HepG2 (cell line): ENCODE results near the gene MAT2A. TPM values are rescaled to one million over a fixed set of nuclear protein-coding genes. Genes with fewer than 3 reads are reported as not detected.

Experiments used
- AGO2 ChIP-seq: fragments of 200-400 bp; formaldehyde crosslinking; optimal IDR thresholded peaks from 2 replicates; pipeline ENCODE3; 2017; ENCODE audit warnings: mild to moderate bottlenecking, low read depth, low read length, moderate library complexity
- MYNN ChIP-seq: sonication (generic); formaldehyde crosslinking; IDR thresholded peaks from 2 replicates; pipeline ENCODE4 v1.4.0; 2020; ENCODE audit warnings: mild to moderate bottlenecking, low read depth, missing genetic modification reagents
- NFYB ChIP-seq: sonication (generic); formaldehyde crosslinking; IDR thresholded peaks from 2 replicates; pipeline ENCODE4 v1.4.0; 2020; ENCODE audit warnings: missing genetic modification reagents
- PHF21A ChIP-seq: sonication (generic); formaldehyde crosslinking; IDR thresholded peaks from 2 replicates; pipeline ENCODE4 v1.5.0; 2020; ENCODE audit warnings: mild to moderate bottlenecking, missing genetic modification reagents
- POLR2G ChIP-seq: fragments of 200-400 bp; formaldehyde crosslinking; IDR thresholded peaks from 2 replicates; pipeline ENCODE4 v1.6.1; 2018; ENCODE audit warnings: mild to moderate bottlenecking, low read depth, low read length, moderate library complexity
- RFXAP ChIP-seq: sonication (generic); formaldehyde crosslinking; IDR thresholded peaks from 2 replicates; pipeline ENCODE4 v1.4.0; 2020; ENCODE audit warnings: missing genetic modification reagents, borderline replicate concordance
- SMARCE1 ChIP-seq: fragments of 450-650 bp; IDR thresholded peaks from 2 replicates; pipeline ENCODE4 v1.6.1; 2017; ENCODE audit warnings: borderline replicate concordance
- SRSF9 ChIP-seq: fragments of 200-400 bp; formaldehyde crosslinking; IDR thresholded peaks from 2 replicates; pipeline ENCODE4 v1.6.1; 2018; ENCODE audit warnings: borderline replicate concordance, mild to moderate bottlenecking, low read depth, low read length; ENCODE audit not compliant: insufficient read depth, poor library complexity, severe bottlenecking
- SRY ChIP-seq: sonication (generic); formaldehyde crosslinking; IDR thresholded peaks from 2 replicates; pipeline ENCODE4 v1.8.0; 2022; ENCODE audit warnings: mild to moderate bottlenecking, missing genetic modification reagents
- TOPORS ChIP-seq: sonication (generic); formaldehyde crosslinking; IDR thresholded peaks from 2 replicates; pipeline ENCODE4 v1.8.0; 2023; ENCODE audit warnings: mild to moderate bottlenecking, missing genetic modification reagents
- ZKSCAN1 ChIP-seq: fragments of 150-350 bp; IDR thresholded peaks from 2 replicates; pipeline ENCODE4 v1.6.1; 2014; ENCODE audit warnings: low read length
- ZNF20 ChIP-seq: sonication (generic); formaldehyde crosslinking; IDR thresholded peaks from 2 replicates; pipeline ENCODE4 v1.4.0; 2020; ENCODE audit warnings: mild to moderate bottlenecking, moderate library complexity, missing genetic modification reagents
- ZNF891 ChIP-seq: sonication (generic); formaldehyde crosslinking; IDR thresholded peaks from 2 replicates; pipeline ENCODE4 v1.5.0; 2020; ENCODE audit warnings: mild to moderate bottlenecking, missing genetic modification reagents
- ZSCAN29 ChIP-seq: sonication (generic); formaldehyde crosslinking; conservative IDR thresholded peaks from 2 replicates; pipeline ENCODE4 v1.4.0; 2020; ENCODE audit warnings: mild to moderate bottlenecking, missing genetic modification reagents
- ZSCAN9 ChIP-seq: IDR thresholded peaks from 2 replicates; pipeline ENCODE4 v1.6.1; 2016; ENCODE audit warnings: borderline replicate concordance
- polyA plus RNA-seq, 8 experiments: library from polyadenylated mRNA; depleted of rRNA in 3 of 8; stranded (reverse) in 7 of 8; unstranded in 1 of 8; fragments of >200 nt; fragmentation: Illumina TruSeq in 4 of 8; extraction: Trizol in 4 of 8; gene quantifications; 2 replicates each; pipeline versions ENCODE4 v1.2.1 to v1.2.3, GENCODE V29; 2011 to 2016; ENCODE audit warnings: low read depth in 4 of 8, missing spikeins in 1 of 8, mixed read lengths in 1 of 8; ENCODE audit not compliant: insufficient read depth in 1 of 8
- total RNA-seq, 5 experiments: library from RNA; depleted of rRNA; stranded (reverse); fragments of >200 nt; fragmentation: Illumina TruSeq; extraction: Trizol; gene quantifications; 2 replicates each; pipeline ENCODE4 v1.2.3, GENCODE V29; 2016; ENCODE audit warnings: low read depth in 1 of 5
- TF ChIP-seq, protein P1 (sequence below): sonication (generic); formaldehyde crosslinking; IDR thresholded peaks from 2 replicates; pipeline ENCODE4 v1.9.0; 2021; ENCODE audit warnings: missing genetic modification reagents, mild to moderate bottlenecking, borderline replicate concordance
- TF ChIP-seq, protein P2 (sequence below): sonication (generic); formaldehyde crosslinking; IDR thresholded peaks from 2 replicates; pipeline ENCODE4 v1.5.0; 2020; ENCODE audit warnings: missing genetic modification reagents
- TF ChIP-seq, protein P3 (sequence below): sonication (generic); formaldehyde crosslinking; IDR thresholded peaks from 2 replicates; pipeline ENCODE4 v1.9.0; 2021; ENCODE audit warnings: missing genetic modification reagents, borderline replicate concordance
- TF ChIP-seq, protein P4 (sequence below): sonication (generic); formaldehyde crosslinking; IDR thresholded peaks from 2 replicates; pipeline ENCODE4 v1.8.0; 2022; ENCODE audit warnings: missing genetic modification reagents, low read depth, mild to moderate bottlenecking, borderline replicate concordance
- TF ChIP-seq, protein P5 (sequence below): sonication (generic); formaldehyde crosslinking; IDR thresholded peaks from 2 replicates; pipeline ENCODE4 v1.8.0; 2022; ENCODE audit warnings: missing genetic modification reagents, mild to moderate bottlenecking, moderate library complexity, borderline replicate concordance

The MAT2A gene
- total and polyA plus RNA-seq, 2 of the 13 experiments (the other 11 are each of a cell fraction or from before 2014, with no cell fraction given): 155 to 331 TPM

DNA sequence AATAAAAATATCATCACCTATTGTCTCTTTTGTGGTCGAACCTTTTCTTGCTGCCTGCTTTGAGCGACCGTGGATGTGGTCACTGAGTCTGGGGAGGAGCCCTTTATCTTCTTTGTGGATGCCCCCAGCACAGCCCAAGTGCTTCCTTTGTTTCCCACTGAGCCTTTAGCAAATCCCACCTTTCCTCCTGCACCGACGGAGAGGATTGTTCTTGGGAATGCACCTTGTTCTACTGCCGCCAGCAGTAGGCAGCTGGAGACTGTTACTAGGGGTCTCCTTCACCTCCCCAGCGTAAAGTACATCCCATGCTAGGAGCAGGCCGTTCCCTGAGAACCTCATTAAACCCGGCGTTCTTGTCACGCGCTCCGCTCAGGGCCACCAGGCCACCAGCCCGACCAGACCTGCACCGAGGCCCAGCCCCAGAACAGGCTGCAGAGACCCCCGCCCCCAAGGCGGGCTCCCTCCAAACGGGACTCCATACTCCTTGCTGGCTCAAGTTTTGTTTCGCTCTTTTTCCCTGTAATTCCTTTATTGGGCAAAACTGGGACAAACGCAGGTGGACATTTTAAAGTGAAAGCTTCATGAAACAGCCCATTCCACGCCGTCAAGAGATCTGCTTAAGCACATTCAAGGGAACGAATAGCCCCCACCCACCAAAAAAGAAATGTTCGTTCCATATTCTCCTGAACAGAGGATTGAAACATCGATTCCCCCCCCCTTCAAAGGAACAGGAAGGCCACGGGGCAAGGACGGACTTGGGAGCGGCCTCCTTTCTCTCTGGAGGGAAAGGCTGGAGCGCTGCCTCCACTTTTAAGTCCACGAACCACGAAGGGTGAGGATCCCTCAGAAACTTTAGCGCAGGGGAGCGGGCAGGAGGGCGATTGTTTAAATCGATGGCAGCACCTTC lies 1.1 kb upstream of the MAT2A start (continued):
- TF ChIP-seq, protein P1, sequence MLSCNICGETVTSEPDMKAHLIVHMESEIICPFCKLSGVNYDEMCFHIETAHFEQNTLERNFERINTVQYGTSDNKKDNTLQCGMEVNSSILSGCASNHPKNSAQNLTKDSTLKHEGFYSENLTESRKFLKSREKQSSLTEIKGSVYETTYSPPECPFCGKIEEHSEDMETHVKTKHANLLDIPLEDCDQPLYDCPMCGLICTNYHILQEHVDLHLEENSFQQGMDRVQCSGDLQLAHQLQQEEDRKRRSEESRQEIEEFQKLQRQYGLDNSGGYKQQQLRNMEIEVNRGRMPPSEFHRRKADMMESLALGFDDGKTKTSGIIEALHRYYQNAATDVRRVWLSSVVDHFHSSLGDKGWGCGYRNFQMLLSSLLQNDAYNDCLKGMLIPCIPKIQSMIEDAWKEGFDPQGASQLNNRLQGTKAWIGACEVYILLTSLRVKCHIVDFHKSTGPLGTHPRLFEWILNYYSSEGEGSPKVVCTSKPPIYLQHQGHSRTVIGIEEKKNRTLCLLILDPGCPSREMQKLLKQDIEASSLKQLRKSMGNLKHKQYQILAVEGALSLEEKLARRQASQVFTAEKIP (CRISPR knock-in tag): no peak
- TF ChIP-seq SRSF9 (no peak), POLR2G (peak; percentile 72), ZSCAN9 (peak; percentile 71; the same call in 1 of the 2 replicates), RFXAP (CRISPR knock-in tag) (peak; percentile 64; the same call in 1 of the 2 replicates), AGO2 (no peak), NFYB (CRISPR knock-in tag) (no peak), ZSCAN29 (CRISPR knock-in tag) (peak; percentile 11; the same call in 1 of the 2 replicates), ZNF20 (CRISPR knock-in tag) (0 out of 2 replicates have a peak, but pooled peaks have one; percentile 7), MYNN (CRISPR knock-in tag) (no peak), PHF21A (no peak), ZKSCAN1 (0 out of 2 replicates have a peak, but pooled peaks have one; percentile 28), SMARCE1 (no peak), SRY (CRISPR knock-in tag) (no peak), ZNF891 (CRISPR knock-in tag) (no peak), TOPORS (no peak)
- TF ChIP-seq, protein P2, sequence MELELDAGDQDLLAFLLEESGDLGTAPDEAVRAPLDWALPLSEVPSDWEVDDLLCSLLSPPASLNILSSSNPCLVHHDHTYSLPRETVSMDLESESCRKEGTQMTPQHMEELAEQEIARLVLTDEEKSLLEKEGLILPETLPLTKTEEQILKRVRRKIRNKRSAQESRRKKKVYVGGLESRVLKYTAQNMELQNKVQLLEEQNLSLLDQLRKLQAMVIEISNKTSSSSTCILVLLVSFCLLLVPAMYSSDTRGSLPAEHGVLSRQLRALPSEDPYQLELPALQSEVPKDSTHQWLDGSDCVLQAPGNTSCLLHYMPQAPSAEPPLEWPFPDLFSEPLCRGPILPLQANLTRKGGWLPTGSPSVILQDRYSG (CRISPR knock-in tag): no peak
- TF ChIP-seq, protein P3, sequence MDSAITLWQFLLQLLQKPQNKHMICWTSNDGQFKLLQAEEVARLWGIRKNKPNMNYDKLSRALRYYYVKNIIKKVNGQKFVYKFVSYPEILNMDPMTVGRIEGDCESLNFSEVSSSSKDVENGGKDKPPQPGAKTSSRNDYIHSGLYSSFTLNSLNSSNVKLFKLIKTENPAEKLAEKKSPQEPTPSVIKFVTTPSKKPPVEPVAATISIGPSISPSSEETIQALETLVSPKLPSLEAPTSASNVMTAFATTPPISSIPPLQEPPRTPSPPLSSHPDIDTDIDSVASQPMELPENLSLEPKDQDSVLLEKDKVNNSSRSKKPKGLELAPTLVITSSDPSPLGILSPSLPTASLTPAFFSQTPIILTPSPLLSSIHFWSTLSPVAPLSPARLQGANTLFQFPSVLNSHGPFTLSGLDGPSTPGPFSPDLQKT (CRISPR knock-in tag): no peak
- TF ChIP-seq, protein P4, sequence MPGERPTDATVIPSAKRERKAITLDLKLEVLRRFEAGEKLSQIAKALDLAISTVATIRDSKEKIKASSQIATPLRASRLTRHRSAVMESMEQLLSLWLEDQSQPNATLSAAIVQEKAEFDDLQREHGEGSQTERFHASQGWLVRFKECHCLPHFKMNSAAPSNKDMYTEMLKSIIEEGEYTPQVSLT (CRISPR knock-in tag): no peak
- TF ChIP-seq, protein P5, sequence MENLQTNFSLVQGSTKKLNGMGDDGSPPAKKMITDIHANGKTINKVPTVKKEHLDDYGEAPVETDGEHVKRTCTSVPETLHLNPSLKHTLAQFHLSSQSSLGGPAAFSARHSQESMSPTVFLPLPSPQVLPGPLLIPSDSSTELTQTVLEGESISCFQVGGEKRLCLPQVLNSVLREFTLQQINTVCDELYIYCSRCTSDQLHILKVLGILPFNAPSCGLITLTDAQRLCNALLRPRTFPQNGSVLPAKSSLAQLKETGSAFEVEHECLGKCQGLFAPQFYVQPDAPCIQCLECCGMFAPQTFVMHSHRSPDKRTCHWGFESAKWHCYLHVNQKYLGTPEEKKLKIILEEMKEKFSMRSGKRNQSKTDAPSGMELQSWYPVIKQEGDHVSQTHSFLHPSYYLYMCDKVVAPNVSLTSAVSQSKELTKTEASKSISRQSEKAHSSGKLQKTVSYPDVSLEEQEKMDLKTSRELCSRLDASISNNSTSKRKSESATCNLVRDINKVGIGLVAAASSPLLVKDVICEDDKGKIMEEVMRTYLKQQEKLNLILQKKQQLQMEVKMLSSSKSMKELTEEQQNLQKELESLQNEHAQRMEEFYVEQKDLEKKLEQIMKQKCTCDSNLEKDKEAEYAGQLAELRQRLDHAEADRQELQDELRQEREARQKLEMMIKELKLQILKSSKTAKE (CRISPR knock-in tag): no peak; the same call in 1 of the 2 replicates
